ENCODE data around the gene FGD4.

FGD4 gene

DNA sequence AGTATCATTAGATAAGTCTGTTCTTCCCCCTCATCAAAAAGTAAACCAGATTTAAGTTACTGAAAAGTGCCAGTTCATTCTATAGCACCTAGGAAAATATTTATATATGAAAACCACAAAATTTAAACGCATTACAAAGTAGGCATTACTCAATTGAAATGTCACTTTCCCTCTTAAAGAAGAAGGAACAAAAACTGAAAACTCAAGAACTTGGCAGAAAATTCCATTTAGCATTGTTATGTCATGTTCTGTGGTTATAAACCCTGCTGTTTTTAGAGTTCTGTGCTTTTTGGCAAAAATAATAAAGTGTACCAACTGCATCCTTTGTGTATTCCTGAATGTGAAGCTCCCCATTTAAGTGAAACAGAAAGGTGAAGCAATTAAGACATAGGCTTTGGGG lies 3.6 kb downstream of the FGD4 start:
- DNase-seq (ENCODE audit: low spot score): no peak

DNA sequence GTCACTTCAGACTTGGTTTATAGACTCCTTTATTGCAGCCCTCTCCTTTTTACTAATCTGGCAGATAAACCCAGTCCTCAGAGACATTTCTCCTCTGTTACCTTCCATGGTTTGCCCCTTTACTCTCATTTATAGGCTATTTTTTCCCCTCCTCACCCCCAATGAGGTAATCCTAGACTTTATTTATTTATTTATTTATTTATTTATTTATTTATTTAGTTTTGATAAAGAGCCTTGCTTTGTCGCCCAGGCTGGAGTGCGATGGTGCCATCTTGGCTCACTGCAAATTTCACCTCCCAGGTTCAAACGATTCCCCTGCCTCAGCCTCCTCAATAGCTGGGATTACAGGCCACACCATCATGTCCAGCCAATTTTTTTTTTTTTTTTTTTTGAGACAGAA lies 8.4 kb downstream of the FGD4 start:
- DNase-seq (ENCODE audit: low spot score) (no peak), FAIRE-seq (no peak)

More for the DNA sequence above, 3.6 kb downstream of the FGD4 start:
- FAIRE-seq: no peak

DNA sequence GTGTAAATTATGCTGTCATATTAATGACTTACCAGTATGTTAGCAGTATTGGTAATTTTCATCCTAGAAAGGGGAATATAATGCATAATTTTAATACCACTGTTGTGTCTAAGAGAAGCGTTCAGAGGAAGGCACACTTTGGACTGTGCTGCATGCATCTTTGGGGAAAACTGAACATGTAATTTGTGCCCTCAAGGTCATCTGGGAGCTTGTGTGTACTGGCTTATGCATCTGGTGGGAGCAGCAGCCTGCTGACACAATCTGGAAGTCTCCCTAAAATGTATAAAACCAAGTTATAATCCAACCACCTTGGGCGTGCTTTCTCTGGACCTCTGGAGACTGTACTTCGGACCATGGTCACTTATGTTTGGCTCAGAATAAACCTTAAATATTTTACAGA lies 14.1 kb downstream of the FGD4 start:
- DNase-seq (ENCODE audit: low spot score): no peak
- FAIRE-seq: no peak

DNA sequence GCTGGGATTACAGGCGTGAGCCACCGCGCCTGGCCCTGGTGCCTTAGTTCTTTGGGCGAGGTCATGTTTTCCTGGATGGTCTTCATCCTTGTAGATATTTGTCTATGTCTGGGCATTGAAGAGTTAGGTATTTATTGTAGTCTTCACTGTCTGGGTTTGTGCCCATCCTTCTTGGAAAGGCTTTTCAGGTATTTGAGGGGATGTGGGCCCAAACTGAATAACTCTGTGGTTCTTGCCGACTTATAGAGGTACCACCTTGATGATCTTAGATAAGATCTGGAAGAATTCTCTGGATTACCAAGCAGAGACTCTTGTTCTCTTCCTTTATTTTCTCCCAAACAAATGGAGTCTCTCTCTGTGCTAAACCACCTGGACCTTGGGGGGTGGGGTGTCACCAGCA lies 18.9 kb downstream of the FGD4 start:
- DNase-seq (ENCODE audit: low spot score) (no peak), FAIRE-seq (no peak)

DNA sequence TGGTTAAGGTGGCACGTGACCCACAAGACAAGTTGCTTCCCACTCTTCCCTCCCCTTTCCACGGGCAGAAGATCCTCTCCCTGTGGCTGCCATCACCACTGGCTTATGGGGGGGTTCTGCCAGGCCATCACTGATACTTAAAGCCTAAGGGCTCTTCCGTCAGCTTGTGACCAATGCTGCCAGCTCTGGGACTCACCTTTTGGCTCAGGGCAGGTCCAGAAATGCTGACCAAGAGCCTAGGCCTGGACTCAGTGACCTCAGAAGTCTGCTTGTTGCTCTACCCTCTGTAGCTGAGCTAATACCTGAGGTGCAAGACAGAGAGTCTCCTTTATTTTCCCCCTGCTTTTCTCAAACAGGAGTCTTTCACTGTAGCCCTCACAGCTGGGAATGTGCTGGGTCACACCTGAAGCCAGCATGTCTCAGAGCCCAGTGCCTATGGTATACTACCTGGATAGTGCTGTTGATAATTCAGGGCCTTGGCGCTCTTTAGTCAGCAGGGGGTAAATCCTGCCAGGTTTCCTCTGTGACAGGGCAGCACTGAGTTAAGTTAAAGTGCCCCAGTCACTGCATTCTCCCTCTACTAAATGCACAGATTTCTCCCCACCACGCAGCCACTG lies 19.7 kb downstream of the FGD4 start:
- no peak for DNase-seq (ENCODE audit: low spot score)
- FAIRE-seq: no peak

DNA sequence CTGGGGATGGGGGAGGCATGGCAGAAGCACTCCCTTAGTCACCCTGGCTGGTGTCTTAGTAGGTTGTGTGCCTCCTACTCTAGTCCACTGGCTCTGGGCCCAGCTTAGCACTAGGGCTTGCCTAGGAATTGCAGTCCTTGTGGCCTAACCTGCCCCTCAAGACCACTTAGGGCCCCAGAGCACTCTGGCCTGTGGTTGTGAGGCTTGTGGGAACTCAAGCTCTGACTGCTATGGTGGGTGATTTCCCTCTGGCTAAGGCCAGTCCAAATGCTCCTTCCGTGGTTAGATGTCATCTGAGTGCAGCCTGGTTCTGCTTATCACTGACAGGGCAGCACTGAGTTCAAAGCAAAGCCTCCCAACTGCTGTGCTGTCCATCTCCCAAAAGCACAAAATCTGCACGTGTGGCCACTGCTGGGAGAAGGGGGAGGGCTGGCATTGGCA lies 20.2 kb downstream of the FGD4 start:
- peak; percentile 78 for DNase-seq (ENCODE audit: low spot score)
- FAIRE-seq: peak; percentile 84

DNA sequence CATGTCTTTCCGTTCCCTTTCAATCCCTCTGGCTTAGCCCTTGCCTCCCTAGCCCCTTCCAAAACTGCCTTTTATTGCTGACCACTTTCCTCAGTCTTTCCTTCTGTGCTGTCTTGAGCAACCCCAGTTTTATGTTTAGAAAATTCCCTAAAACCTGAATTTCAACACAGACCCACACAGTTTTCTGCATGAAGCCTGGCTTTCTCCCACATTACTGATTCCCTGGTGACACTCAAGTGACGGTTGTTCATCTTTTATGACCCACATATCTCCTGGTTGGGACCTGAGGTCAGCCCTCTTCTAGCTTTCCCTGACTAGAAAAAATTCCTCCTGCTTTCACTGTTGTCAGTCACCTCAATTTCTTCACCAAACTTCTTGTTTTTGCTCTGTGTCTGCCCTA lies 21.0 kb downstream of the FGD4 start:
- FAIRE-seq: no peak
- DNase-seq (ENCODE audit: low spot score): no peak

DNA sequence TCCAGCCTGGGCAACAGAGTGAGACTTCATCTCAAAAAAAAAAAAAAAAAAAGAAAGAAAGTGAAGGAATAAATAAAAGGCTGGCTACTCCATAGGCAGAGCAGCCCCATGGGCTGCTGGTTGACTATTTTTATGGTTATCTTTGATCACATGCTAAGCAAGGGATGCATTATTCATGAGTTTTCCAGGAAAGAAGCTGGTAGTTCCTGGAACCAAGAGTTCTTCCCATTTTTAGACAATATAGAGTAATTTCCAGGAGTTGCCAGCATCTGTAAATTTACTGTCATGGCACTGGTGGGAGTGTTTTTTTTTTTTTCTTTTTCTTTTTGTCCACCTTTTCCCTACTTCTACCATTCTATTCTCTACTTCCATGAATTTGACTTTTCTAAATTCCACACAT lies 24.2 kb downstream of the FGD4 start:
- DNase-seq (ENCODE audit: low spot score) (no peak), FAIRE-seq (no peak)

DNA sequence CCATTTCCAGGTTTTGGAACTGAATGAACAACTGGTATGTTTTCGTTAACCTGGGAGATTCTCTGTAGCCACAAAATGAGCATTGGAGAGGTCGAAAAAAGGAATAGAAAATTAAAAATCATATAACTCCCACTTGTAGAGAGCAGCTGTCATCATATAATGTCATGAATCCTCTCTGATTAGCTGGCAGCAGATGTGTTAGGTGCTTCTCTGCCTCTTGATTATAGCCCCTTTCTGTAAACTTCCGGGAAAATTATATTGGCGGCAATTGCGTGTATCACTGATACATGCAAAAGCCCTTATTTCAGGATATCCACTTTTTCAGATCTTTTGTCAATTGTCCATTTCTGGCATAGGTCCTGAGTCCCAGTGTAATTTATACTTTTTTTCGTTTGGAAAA lies 31.7 kb downstream of the FGD4 start:
- FAIRE-seq: no peak

DNA sequence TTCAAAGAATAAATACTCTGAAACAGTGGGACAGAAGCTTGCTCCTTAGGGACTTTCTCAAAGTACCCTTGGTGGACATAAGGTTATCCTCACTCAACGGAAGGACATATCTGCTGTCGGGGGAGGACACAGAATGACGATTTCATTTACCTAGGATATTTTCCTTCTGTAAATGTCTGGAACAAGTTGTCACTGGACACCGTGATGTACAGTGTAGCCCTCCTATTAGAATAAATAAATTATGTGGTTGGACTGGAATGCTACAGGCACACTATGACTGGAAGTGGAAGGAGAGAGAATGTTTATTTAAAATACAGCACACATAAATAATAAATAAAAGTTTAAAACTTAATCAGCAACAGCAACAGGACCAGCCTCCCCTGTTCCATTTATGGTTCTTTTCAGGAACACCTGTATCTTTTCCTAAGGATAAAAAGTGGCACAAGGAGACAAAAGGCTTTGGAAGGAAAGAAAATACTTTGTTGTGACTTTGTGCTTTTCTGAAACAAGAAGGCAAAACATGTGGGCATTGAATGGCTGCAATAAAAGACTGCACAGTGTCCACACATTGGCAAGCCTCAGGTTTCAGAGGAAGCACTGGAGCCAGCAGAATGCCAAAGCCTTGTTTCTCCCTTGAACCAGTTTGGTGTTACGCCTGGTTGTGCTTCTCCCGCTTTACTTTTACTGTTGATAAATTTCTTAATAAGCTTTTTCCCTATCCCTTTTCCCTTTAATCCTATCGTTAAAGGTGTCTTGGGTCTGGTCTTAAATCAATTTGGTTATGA lies 36.8 kb downstream of the FGD4 start:
- FAIRE-seq: no peak
- DNase-seq (ENCODE audit: low spot score): no peak

More for the DNA sequence above, 31.7 kb downstream of the FGD4 start:
- DNase-seq (ENCODE audit: low spot score): no peak

DNA sequence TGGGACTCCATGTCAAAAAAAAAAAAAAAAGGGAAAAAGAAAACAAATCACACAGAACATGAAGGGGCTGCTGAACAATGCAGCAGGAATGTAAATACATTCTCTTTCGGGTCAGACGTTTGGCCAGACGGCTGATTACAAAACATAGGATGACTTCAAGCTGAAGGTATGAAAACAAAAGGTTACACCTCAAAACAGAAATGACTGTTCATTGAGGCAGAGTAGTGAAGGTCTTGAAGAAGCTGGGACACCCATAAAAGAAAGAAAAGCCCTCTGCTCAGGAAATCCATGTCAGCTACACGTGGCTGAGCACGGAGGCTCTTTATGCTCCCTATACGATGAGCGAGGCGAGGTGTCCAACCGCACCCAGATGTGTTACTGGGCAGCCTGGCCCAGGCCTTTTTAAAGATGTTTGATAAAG lies 37.7 kb downstream of the FGD4 start:
- peak; percentile 87 for DNase-seq (ENCODE audit: low spot score)
- FAIRE-seq: peak; percentile 87

DNA sequence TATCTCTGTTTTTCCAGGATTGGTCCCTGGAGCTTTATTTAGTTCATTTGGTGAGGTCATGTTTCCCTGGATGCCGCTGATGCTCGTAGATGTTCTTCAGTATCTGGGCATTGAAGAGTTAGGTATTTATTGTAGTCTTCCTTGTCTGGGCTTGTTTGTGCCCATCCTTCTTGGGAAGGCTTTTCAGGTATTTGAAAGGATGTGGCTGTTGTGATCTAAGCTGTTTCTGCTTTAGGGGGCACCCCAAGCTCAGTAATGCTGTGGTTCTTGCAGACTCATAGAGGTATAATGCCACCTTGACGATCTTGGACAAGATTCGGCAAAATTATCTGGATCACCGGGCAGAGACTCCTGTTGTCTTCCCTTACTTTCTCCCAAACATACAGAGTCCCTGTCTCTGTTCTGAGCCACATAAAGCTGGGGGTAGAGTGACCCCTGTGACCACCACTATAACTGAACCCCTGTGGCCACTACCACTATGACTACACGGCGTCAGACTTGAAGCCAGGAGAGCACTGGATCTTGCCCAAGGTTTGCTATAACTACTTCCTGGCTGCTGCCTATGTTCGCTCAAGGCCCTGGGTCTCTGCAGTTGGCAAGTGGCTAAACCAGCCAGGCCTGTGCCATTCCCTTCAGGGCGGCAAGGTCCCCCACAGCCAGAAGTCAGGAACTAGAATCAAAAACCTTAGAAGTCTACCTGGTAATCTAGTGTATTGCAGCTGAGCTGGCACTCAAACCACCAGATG lies 40.9 kb downstream of the FGD4 start:
- no peak for DNase-seq (ENCODE audit: low spot score)
- FAIRE-seq: no peak

DNA sequence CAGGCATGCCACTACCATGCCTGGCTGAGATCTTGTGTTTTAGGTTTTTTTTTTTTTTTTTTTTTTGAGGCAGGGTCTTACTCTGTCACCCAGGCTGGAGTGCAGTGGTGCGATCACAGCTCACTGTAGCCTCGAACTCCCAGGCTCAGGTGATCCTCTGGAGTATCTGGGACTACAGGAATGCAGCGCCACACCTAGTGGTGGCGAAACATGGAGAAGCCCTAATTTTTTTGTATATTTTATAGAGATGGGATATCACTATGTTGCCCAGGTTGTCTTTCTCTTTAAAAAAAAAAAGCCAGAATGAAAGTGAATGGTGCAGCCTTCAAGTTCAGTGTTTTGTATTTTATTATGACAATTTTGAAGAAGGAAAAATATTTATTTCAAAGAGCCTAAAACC lies 44.1 kb downstream of the FGD4 start:
- DNase-seq (ENCODE audit: low spot score) (no peak), FAIRE-seq (no peak)

DNA sequence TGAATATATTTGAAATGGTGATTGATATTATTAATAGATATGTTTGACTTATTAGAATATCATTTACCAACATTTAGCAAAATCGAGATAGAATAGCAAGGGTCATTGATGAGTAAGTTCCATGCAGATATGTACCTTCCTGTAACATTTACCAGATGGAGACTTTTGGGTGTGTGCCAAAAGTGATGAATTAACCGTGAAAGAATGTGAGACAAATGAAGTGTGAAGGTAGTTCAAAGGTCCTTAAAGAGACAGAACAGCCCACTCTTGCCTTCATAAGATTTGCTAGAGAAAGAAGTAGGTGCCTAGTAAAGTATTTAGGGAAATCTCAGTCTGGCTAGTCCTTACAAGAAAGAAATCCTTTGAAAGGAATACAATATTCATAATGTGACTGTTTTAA lies 45.5 kb downstream of the FGD4 start:
- DNase-seq (ENCODE audit: low spot score) (peak; percentile 93), FAIRE-seq (peak; percentile 98)

DNA sequence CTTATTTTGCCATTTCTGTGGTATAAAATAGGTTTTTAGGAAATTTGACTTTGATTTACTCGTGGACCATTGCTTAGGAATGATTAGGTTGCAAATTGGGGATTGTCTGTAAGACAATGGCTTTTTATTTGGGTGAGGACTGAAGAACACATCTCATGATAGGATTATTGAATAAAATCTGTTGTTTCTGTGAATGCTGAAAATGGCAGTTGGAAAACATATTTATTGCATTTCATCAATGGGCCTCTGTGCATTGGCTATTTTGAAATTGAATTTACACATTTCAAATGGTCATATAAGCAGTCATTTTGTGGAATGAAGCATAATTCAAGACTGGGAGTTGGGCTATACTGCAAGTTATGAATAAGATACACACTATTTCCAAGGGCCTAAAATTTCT lies 46.0 kb downstream of the FGD4 start:
- no peak for DNase-seq (ENCODE audit: low spot score)
- no peak for FAIRE-seq

DNA sequence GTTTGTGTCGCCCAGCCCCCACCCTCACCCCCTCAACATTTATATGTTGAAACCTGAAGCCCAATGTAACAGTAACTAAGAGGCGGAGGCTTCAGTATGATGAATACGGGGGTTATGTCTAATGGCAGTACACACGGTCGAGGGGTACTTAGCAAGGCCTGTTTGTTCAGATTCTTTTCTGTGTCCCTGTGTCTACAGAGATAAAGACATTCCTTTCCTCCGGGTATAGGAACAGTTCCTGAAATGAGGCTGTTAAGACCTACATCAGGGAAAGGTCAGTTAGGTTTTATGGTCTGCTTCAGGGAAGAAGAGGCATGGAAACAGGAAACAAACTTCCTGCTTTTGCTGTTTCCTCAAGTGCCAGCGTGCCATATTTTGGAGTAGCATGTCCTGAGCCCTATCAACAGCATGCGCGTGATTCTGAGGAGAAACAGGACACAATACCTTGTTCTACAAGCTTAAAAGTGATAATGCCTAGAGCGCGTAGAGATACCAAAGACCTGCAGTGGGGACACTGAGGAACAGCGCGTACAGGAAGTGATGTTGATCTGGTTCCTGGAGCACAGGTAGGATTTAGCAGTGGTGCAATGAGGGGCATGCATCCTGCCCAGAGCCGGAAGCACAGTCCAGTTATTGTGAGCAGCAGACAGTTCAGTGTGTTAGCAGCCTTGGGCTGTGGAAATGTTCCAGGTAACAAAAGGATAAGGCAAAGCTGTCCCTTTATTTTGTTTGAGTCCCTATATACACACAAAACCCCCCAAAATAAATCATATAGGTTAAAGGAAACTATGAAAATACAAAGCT lies 47.2 kb downstream of the FGD4 start:
- FAIRE-seq: no peak
- DNase-seq (ENCODE audit: low spot score): no peak

DNA sequence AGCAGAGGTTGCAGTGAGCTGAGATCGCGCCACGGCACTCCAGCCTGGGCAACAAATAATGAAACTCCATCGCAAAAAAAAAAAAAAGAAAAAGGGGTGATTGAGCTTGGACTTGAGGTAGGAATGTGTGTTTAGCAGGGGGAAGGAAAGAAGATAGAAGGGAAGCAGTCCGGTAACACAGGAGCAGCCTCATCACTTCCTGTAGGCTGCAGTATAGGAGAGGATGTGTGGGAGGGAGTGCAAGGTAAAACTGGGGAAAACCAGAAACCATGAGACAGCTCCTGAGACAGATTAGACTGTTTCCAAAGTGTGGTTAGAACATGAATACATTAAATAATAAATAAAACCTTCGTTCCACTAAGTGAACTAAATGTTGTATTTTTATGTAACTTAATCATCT lies 49.2 kb downstream of the FGD4 start:
- peak; percentile 65 for FAIRE-seq
- peak; percentile 52 for DNase-seq (ENCODE audit: low spot score)

DNA sequence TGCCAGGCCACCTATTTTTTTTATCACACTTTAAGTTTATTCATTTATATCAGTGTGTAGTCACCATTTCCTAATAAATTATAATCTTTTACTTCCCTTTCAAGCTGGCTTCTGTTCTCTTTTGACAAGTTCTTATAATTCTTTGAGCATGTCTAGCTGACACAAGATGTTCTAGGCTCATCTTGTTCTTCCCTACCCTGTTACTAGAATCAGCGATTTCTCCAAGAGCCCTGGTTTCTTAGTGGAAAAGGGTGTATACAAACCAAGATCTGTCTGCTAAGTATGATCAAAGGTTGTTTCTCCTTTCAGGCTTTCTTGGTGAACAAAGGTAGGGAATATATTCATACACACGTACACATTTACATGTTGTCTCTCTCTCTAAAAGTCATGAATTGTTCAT lies 51.0 kb downstream of the FGD4 start:
- DNase-seq (ENCODE audit: low spot score) (no peak), FAIRE-seq (no peak)

DNA sequence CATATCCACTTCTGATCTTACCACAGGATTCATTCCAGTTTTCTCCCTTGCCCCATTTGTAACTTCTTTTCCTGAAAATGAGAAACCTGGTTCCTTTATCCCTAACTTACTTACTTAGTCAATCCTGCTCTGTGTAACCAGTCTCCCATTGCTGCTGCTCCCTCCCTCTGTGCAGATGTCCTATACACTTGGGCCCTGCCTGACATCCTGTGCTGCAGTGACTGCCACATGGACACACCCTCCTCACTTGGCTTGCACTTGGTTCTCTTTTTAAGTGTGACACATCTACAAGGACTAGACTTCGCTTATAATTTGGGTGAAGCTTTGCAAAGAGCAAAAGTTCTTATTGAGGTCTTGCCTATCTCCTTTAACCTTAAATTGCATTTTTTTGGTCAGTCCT lies 51.4 kb downstream of the FGD4 start:
- FAIRE-seq (no peak), DNase-seq (ENCODE audit: low spot score) (no peak)

DNA sequence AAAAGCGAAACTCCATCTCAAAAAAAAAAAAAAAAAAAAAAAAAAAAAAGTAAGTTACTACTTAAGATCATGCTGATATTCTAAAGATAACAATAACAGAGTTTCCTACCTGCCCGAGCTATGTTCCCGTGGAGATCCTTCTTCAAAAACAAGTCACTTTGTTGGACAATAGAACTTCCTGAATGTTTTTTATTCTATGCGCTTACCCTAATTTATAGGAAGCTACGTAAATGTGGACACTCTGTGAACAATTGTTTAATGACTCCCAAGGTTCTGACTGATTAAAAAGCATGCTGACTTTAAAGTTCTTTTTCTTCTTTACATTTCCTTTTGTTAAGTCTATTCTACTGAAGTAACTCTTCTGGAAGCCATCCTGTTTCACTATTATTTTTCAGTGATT lies 52.5 kb downstream of the FGD4 start:
- DNase-seq (ENCODE audit: low spot score): no peak
- FAIRE-seq: no peak

DNA sequence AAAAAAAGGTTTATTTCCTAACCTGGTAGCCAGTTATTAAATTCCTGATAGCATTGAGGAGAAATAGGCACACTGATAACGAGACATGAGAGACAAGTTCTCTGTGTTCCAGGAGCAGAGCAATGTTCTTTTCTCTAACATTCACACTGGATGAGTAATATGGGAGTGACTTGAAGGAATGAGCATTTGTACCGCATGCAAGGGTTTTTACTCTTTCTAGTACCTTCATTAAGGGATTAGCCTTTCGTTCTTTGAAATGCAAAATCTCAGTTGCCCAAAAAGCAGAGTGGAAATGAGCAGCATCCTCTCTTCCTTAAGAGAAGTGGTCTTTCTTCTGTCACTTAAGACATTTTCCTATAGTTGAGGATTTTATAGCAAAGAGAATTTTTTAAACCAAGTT lies 54.7 kb downstream of the FGD4 start:
- DNase-seq (ENCODE audit: low spot score) (peak; percentile 63), FAIRE-seq (peak; percentile 90)

DNA sequence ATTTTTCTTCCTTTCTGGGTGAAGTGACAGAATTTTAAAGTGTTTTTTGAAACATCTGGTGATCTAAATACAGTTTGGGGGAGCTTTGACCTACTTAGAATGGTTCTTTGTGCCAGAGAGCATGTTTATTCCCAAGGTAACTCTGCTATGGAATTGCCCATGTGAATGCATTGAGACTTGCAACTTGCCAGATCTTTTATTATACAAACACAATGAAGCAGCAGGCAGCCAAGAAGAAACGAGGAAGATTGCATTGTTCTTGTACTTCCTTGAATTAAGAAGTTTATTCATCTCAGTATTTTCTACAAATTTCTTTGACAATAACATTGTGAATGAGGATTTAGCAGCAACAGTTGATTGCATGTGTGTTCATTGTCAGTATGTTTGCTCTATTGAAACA lies 55.5 kb downstream of the FGD4 start:
- no peak for DNase-seq (ENCODE audit: low spot score)
- FAIRE-seq: no peak

Data from RCC 7860 (cell line).